ENCODE results near the gene RAPGEF2. TPM values are rescaled to one million over a fixed set of nuclear protein-coding genes. Genes with fewer than 3 reads are reported as not detected.

Gene RAPGEF2
- total RNA-seq, 1 experiment from 2014 or later = 21.2 TPM

- intact Hi-C loops (cut with micrococcal nuclease) = loop anchor here (5.0 kb wide), 2 partner anchors 113 to 178 kb away; no protein-coding TSS in a partner anchor
Observed at GRCh38 chr4:159204566-159204965, 101.7 kb downstream of the RAPGEF2 start.

GRCh38 chr4:159205466-159205865, 102.6 kb downstream of the RAPGEF2 start:
- Histone ChIP-seq H3K36me3 (ENCODE audit: low read depth, low read length) (no peaks in the 10 kb centered on the region), H3K9me2 (replicated peaks; ENCODE audit: low read length) (no peaks in the 10 kb centered on the region), H3K4me3 (ENCODE audit: low read length) (no peak overlapping the region), H3K9me3 (ENCODE audit: low read length) (no peaks in the 10 kb centered on the region), H3K4me1 (ENCODE audit: insufficient read depth, low read length) (peaks cover 12% of the 10 kb centered on the region), H3K27ac (ENCODE audit: low read length) (no peak overlapping the region), H3K27me3 (ENCODE audit: low read length) (no peaks in the 10 kb centered on the region), H2AFZ (ENCODE audit: low read length) (no peak overlapping the region), H4K20me1 (ENCODE audit: low read length) (no peaks in the 10 kb centered on the region), H3K9ac (ENCODE audit: low read length) (no peak overlapping the region), H3F3A (ENCODE audit: low read length, unreplicated experiment) (no peaks in the 10 kb centered on the region), H3K4me2 (ENCODE audit: low read length) (no peak overlapping the region), H3K79me2 (ENCODE audit: low read length) (no peaks in the 10 kb centered on the region)
- DNase-seq (no peak), ATAC-seq (no peak)
- intact Hi-C loops (cut with micrococcal nuclease) = no loop called here
- ChIA-PET POLR2A (ENCODE audit: unreplicated experiment) (no interaction called here), CTCF (no interaction called here)
- BruUV-seq (replicated peaks) = no TSS peak
- TF ChIP-seq CTCF (conservative IDR thresholded peaks at IDR 0.05; ENCODE audit: low read depth, low read length) (no peak), EZH2 (IDR thresholded peaks at IDR 0.05; ENCODE audit: low read length, unreplicated experiment) (no peak), EZH2phosphoT487 (IDR thresholded peaks at IDR 0.05; ENCODE audit: borderline replicate concordance, low read length) (no peak)

More at GRCh38 chr4:159204566-159204965, 101.7 kb downstream of the RAPGEF2 start:
- Histone ChIP-seq H4K20me1 (ENCODE audit: low read length) (no peaks in the 10 kb centered on the region), H3K36me3 (ENCODE audit: low read depth, low read length) (no peaks in the 10 kb centered on the region), H3F3A (ENCODE audit: low read length, unreplicated experiment) (no peaks in the 10 kb centered on the region), H3K9ac (ENCODE audit: low read length) (no peak overlapping the region), H3K79me2 (ENCODE audit: low read length) (no peaks in the 10 kb centered on the region), H3K4me2 (ENCODE audit: low read length) (no peak overlapping the region), H3K27me3 (ENCODE audit: low read length) (no peaks in the 10 kb centered on the region), H3K27ac (ENCODE audit: low read length) (no peak overlapping the region), H2AFZ (ENCODE audit: low read length) (no peak overlapping the region), H3K4me3 (ENCODE audit: low read length) (no peak overlapping the region), H3K9me2 (replicated peaks; ENCODE audit: low read length) (no peaks in the 10 kb centered on the region), H3K4me1 (ENCODE audit: insufficient read depth, low read length) (peaks cover 12% of the 10 kb centered on the region), H3K9me3 (ENCODE audit: low read length) (no peaks in the 10 kb centered on the region)
- TF ChIP-seq EZH2phosphoT487 (IDR thresholded peaks at IDR 0.05; ENCODE audit: borderline replicate concordance, low read length) (no peak), EZH2 (IDR thresholded peaks at IDR 0.05; ENCODE audit: low read length, unreplicated experiment) (no peak), CTCF (conservative IDR thresholded peaks at IDR 0.05; ENCODE audit: low read depth, low read length) (no peak)
- no TSS peak for BruUV-seq (replicated peaks)
- POLR2A ChIA-PET (ENCODE audit: unreplicated experiment) = no interaction called here
- ATAC-seq = no peak
- no peak for DNase-seq
- CTCF ChIA-PET = no interaction called here

- Histone ChIP-seq H3K27me3 (ENCODE audit: low read length) (no peaks in the 10 kb centered on the region), H4K20me1 (ENCODE audit: low read length) (no peaks in the 10 kb centered on the region), H3K79me2 (ENCODE audit: low read length) (no peaks in the 10 kb centered on the region), H3K9ac (ENCODE audit: low read length) (no peak overlapping the region), H3K4me3 (ENCODE audit: low read length) (no peak overlapping the region), H3K27ac (ENCODE audit: low read length) (no peak overlapping the region; the same call in 1 of the 2 replicates), H3K9me3 (ENCODE audit: low read length) (no peaks in the 10 kb centered on the region), H3K4me1 (ENCODE audit: insufficient read depth, low read length) (peaks cover 12% of the 10 kb centered on the region), H3K9me2 (replicated peaks; ENCODE audit: low read length) (no peaks in the 10 kb centered on the region), H2AFZ (ENCODE audit: low read length) (no peak overlapping the region), H3K36me3 (ENCODE audit: low read depth, low read length) (no peaks in the 10 kb centered on the region), H3F3A (ENCODE audit: low read length, unreplicated experiment) (no peaks in the 10 kb centered on the region), H3K4me2 (ENCODE audit: low read length) (peak overlapping the region; percentile 62)
- ATAC-seq (peak; percentile 57), DNase-seq (peak; percentile 35)
- BruUV-seq (replicated peaks) = no TSS peak
- no peak for TF ChIP-seq EZH2phosphoT487 (IDR thresholded peaks at IDR 0.05; ENCODE audit: borderline replicate concordance, low read length)
- TF ChIP-seq CTCF (conservative IDR thresholded peaks at IDR 0.05; ENCODE audit: low read depth, low read length) = no peak
- no peak for TF ChIP-seq EZH2 (IDR thresholded peaks at IDR 0.05; ENCODE audit: low read length, unreplicated experiment)
- CTCF ChIA-PET = no interaction called here
- POLR2A ChIA-PET (ENCODE audit: unreplicated experiment) = no interaction called here
- intact Hi-C loops (cut with micrococcal nuclease) = no loop called here
Observed at GRCh38 chr4:159206427-159206871, 103.6 kb downstream of the RAPGEF2 start.
